LNCaP clone FGC (cell line): ENCODE data around the gene MILR1.
"Not testable (repeated sequence)": the region's sequence is repeated elsewhere in the genome, so short reads cannot be mapped to it uniquely, and the experiment has no call there.

Source experiments
- DNase-seq: peaks from one replicate; pipeline ENCODE4 v3.0.0-alpha.2; 2011; ENCODE audit warnings: low read depth
- H3K4me3 ChIP-seq: 2 replicates; pipeline ENCODE4 v1.5.1; 2011; ENCODE audit warnings: mild to moderate bottlenecking, low read depth, low read length, control low read depth
- CTCF ChIP-seq: IDR thresholded peaks from 2 replicates; pipeline ENCODE4 v1.5.1; 2012; ENCODE audit warnings: mild to moderate bottlenecking; ENCODE audit not compliant: control insufficient read depth, insufficient read depth; ENCODE audit errors: extremely low read depth

The MILR1 gene

GRCh38 chr17:64459284-64459747 lies 10.4 kb downstream of the MILR1 start:
- no peak for TF ChIP-seq CTCF
- H3K4me3 ChIP-seq: no peak overlapping the region
- DNase-seq: no peak

DNA sequence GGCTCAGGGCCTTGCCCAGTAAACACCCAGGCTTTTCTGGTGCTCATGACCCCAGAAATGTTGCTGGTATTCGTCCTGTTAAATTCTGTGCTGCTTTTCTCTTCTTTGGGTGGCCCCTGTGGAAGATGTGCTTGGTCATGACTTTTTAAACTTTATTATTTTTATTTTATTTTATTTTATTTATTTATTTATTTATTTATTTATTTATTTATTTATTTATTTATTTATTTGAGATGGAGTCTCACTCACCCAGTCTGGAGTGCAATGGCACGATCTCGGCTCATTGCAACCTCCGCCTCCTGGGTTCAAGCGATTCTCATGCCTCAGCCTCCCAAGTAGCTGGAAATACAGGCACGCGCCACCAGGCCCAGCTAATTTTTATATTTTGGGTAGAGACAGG lies 10.9 kb downstream of the MILR1 start:
- DNase-seq, H3K4me3 ChIP-seq: not testable (repeated sequence)

GRCh38 chr17:64460955-64461354 lies 12.0 kb downstream of the MILR1 start:
- peak; percentile 23 for DNase-seq
- no peak for TF ChIP-seq CTCF
- no peak overlapping the region for H3K4me3 ChIP-seq

- no peak for DNase-seq
- H3K4me3 ChIP-seq: no peak overlapping the region
- TF ChIP-seq CTCF: no peak
Observed at GRCh38 chr17:64461788-64462187, 12.9 kb downstream of the MILR1 start.

DNA sequence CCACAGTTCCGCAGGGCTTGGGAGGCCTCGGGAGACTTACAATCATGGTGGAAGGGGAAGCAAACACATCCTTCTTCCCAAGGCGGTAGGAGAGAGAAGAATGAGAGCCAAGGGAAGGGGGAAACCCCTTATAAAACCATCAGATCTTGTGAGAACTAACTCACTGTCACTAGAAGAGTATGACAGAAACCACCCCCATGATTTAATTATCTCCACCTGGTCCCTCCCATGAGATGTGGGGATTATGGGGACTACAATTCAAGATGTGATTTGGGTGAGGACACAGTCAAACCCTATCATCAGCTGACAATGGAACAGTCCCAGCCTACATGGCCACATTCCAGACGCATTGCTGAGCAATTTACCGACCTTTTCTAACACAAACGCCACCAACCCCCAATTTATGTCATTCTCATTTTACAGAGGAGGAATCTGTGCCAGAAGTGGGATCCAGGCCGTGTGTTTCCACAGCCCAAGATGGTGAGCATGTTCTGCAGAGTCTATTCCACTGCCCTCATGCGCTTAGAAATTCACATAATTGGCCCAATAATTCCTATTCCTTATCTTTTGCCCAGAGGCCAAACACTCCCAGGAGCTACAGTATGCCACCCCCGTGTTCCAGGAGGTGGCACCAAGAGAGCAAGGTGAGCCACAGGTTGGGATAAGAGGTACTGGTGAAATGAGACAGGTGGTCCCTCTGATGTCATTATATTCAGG lies 17.3 kb downstream of the MILR1 start:
- TF ChIP-seq CTCF: no peak
- no peak overlapping the region for H3K4me3 ChIP-seq
- no peak for DNase-seq

GRCh38 chr17:64466834-64467233 lies 17.9 kb downstream of the MILR1 start:
- not testable (repeated sequence) for H3K4me3 ChIP-seq, DNase-seq

GRCh38 chr17:64470625-64471024 lies 21.7 kb downstream of the MILR1 start:
- no peak overlapping the region for H3K4me3 ChIP-seq
- TF ChIP-seq CTCF: no peak
- DNase-seq: no peak

DNA sequence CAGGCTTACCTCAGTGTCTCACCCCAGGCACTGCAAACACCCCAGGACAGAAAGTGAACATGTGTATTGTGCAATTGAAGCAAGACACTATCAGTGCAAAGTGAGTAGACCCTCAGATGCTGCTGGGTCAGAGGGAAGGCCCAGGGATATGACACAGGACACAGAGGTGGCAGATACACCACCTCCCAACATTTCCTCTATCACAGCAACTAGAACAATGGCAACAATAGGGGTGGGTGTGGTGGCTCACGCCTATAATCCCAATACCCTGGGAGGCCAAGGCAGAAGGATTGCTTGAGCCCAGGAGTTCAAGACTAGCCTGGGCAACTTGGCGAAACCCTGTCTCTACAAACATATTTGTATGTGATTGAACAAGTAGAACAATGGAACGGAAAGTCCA lies 22.5 kb downstream of the MILR1 start:
- TF ChIP-seq CTCF: no peak
- DNase-seq: no peak
- no peak overlapping the region for H3K4me3 ChIP-seq
